Stimulated activated naive B cell treated with anti-CD40 and anti-IgM and Interleukin-4, amounts not matched to agents 10 μg/mL and 1 μg/mL and 100 μg/mL, for 72 hours (primary cell): ENCODE measurements around the gene GPATCH2L.

Experiments used
- ATAC-seq, 2 donors: fragments of 150-1000 bp; cut with Tn5 transposase; replicated peaks; 2 replicates each; pipeline ENCODE4 v1.10.0; 2021; ENCODE audit warnings: moderate library complexity in 1 of 2
- DNase-seq: peaks from one replicate; pipeline ENCODE4 v3.0.0; 2021
- H3K27ac Mint-ChIP-seq: one replicate; pipeline ENCODE4 v1.8.0; 2022; ENCODE audit warnings: mild to moderate bottlenecking, mixed read lengths
- H3K27me3 Mint-ChIP-seq, 2 donors: one replicate each; pipeline ENCODE4 v1.8.0; 2022; ENCODE audit warnings: mixed read lengths in 2 of 2
- H3K36me3 Mint-ChIP-seq, 2 donors: one replicate each; pipeline ENCODE4 v1.8.0; 2022; ENCODE audit warnings: mixed read lengths in 2 of 2, mild to moderate bottlenecking in 1 of 2
- H3K4me1 Mint-ChIP-seq, 2 donors: one replicate each; pipeline ENCODE4 v1.8.0; 2022; ENCODE audit warnings: mixed read lengths in 2 of 2, mild to moderate bottlenecking in 1 of 2
- H3K4me3 Mint-ChIP-seq, 2 donors: one replicate each; pipeline ENCODE4 v1.8.0; 2022; ENCODE audit warnings: mild to moderate bottlenecking in 2 of 2, mixed read lengths in 2 of 2, moderate library complexity in 1 of 2
- H3K9me3 Mint-ChIP-seq, 2 donors: one replicate each; pipeline ENCODE4 v1.8.0; 2022; ENCODE audit warnings: mixed read lengths in 2 of 2, mild to moderate bottlenecking in 1 of 2

Gene GPATCH2L

GRCh38 chr14:76153919-76154318 lies 2.2 kb downstream of the GPATCH2L start:
- H3K4me1 Mint-ChIP-seq, result peaks cover 35 to 60% of the 10 kb centered on the region in 2 donors
- no peak for DNase-seq
- H3K36me3 Mint-ChIP-seq, result peaks cover 26 to 59% of the 10 kb centered on the region in 2 donors
- no peak overlapping the region for H3K4me3 Mint-ChIP-seq
- H3K9me3 Mint-ChIP-seq, result no peaks in the 10 kb centered on the region
- ATAC-seq, result no peak
- H3K27me3 Mint-ChIP-seq, result no peaks in the 10 kb centered on the region
- no peak overlapping the region for H3K27ac Mint-ChIP-seq

GRCh38 chr14:76154539-76155126 lies 2.9 kb downstream of the GPATCH2L start:
- DNase-seq (no peak), ATAC-seq (no peak)
- H3K36me3 Mint-ChIP-seq, result peaks cover 33 to 66% of the 10 kb centered on the region in 2 donors
- no peaks in the 10 kb centered on the region for H3K9me3 Mint-ChIP-seq
- peak overlapping the region in 1 of 2 donors; percentile 54 for H3K4me3 Mint-ChIP-seq
- peaks cover 38 to 66% of the 10 kb centered on the region in 2 donors for H3K4me1 Mint-ChIP-seq
- no peaks in the 10 kb centered on the region for H3K27me3 Mint-ChIP-seq
- H3K27ac Mint-ChIP-seq, result peak overlapping the region; percentile 65

GRCh38 chr14:76163668-76164363 lies 12.1 kb downstream of the GPATCH2L start:
- Mint-ChIP-seq H3K27ac (no peak overlapping the region), H3K4me3 (no peak overlapping the region), H3K9me3 (peaks cover 0 to 3% of the 10 kb centered on the region in 2 donors)

GRCh38 chr14:76168531-76168930 lies 16.8 kb downstream of the GPATCH2L start:
- Mint-ChIP-seq H3K4me1 (peaks cover 2 to 29% of the 10 kb centered on the region in 2 donors), H3K27me3 (no peaks in the 10 kb centered on the region), H3K9me3 (peaks cover 0 to 3% of the 10 kb centered on the region in 2 donors), H3K27ac (no peak overlapping the region), H3K4me3 (no peak overlapping the region), H3K36me3 (peaks cover 33 to 61% of the 10 kb centered on the region in 2 donors)
- DNase-seq (no peak), ATAC-seq (peak in 1 of 2 donors; percentile 42)

More at GRCh38 chr14:76163668-76164363, 12.1 kb downstream of the GPATCH2L start:
- Mint-ChIP-seq H3K4me1 (peaks cover 9 to 47% of the 10 kb centered on the region in 2 donors), H3K27me3 (no peaks in the 10 kb centered on the region), H3K36me3 (peaks cover 44 to 55% of the 10 kb centered on the region in 2 donors)
- ATAC-seq (no peak), DNase-seq (no peak)

GRCh38 chr14:76169776-76170175 lies 18.1 kb downstream of the GPATCH2L start:
- ATAC-seq, result no peak
- peaks cover 2 to 21% of the 10 kb centered on the region in 2 donors for H3K4me1 Mint-ChIP-seq
- H3K4me3 Mint-ChIP-seq, result no peak overlapping the region
- H3K27ac Mint-ChIP-seq, result no peak overlapping the region
- H3K27me3 Mint-ChIP-seq, result no peaks in the 10 kb centered on the region
- H3K9me3 Mint-ChIP-seq, result peaks cover 0 to 3% of the 10 kb centered on the region in 2 donors
- H3K36me3 Mint-ChIP-seq, result peaks cover 30 to 55% of the 10 kb centered on the region in 2 donors
- no peak for DNase-seq

DNA sequence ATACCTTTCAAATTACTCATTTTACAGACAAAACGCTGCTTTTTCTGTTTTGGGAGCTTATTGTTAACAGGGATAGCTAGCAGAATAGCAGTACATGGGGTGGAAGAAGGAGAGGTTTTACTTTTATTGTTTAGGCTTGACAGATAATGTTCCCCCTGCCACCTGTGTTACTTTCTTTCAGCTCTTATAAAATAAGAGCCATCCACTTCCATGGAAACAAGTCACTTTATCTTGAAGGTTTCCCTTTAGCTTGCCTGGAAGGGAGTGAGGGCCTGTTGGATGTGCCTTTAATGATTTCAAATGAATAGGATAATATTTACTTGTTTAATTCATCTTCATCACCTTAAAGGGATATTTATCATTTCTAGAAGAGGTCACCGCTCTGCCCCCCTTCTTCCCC lies 23.3 kb downstream of the GPATCH2L start:
- DNase-seq, result no peak
- peaks cover 34 to 51% of the 10 kb centered on the region in 2 donors for H3K36me3 Mint-ChIP-seq

DNA sequence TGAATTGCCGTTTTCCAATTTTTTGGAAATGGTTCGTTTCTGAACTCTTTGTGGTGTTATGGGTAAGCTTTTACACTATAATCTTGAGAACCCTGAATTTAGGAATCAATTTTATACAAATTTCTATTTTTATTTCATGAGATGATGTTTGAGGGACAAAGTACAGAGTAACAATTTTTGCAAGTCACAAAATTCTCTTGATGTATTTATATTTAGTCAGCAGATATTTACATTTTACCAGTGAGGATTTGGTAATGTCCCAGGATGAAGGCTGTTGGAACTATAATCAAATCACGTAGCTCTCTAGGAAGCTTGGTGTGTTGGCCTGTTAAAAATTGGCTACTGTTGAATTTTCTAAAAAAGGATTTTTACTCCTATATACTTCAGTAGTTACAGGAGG lies 24.2 kb downstream of the GPATCH2L start:
- Mint-ChIP-seq H3K27ac (no peak overlapping the region), H3K27me3 (no peaks in the 10 kb centered on the region), H3K36me3 (peaks cover 37 to 51% of the 10 kb centered on the region in 2 donors), H3K4me1 (no peaks in the 10 kb centered on the region), H3K4me3 (no peak overlapping the region), H3K9me3 (no peaks in the 10 kb centered on the region)
- ATAC-seq, result no peak
- no peak for DNase-seq

More for the DNA sequence above, 23.3 kb downstream of the GPATCH2L start:
- Mint-ChIP-seq H3K27me3 (no peaks in the 10 kb centered on the region), H3K9me3 (no peaks in the 10 kb centered on the region), H3K4me1 (no peaks in the 10 kb centered on the region), H3K27ac (no peak overlapping the region), H3K4me3 (no peak overlapping the region)
- no peak for ATAC-seq

GRCh38 chr14:76181546-76181945 lies 29.8 kb downstream of the GPATCH2L start:
- Mint-ChIP-seq H3K4me3 (no peak overlapping the region), H3K36me3 (peaks cover 55 to 72% of the 10 kb centered on the region in 2 donors), H3K9me3 (no peaks in the 10 kb centered on the region), H3K27ac (no peak overlapping the region), H3K27me3 (no peaks in the 10 kb centered on the region), H3K4me1 (peaks cover 8 to 15% of the 10 kb centered on the region in 2 donors)
- ATAC-seq, result no peak
- DNase-seq, result no peak

DNA sequence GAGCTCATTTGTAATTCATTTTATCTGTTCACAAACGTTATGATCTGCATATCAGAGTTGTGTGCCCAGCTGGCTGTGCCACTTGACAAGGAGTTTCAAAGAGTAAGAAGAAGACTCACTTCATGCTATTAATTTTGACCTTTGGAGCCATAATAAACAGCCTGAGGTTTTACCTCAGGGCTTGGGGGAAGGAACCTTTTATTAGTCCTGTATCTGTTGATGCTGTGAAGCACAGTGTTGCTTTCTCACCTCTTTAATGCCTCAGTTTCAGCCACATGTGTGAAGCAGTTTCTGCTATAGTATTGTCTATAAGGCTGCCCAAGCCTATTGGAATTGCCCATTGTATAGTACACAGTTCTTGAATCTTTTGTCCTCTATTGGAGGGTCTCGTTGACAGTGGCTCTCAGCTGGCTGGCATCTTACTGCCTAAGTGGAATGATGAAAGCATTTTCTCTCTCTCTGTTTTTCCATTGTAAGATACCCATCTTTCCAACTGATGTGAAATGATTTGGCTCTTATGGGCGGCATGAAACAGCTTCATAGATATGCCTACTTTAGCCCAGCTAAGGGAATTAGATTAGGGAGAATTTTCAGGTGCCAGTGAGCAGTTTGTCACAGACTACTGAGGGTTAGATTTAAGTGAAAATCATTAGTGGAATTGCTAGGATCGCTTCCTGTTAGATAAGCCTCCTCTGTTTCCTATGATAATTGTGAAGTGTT lies 34.7 kb downstream of the GPATCH2L start:
- no peak for ATAC-seq
- Mint-ChIP-seq H3K9me3 (no peaks in the 10 kb centered on the region), H3K36me3 (peaks cover 48 to 63% of the 10 kb centered on the region in 2 donors), H3K27me3 (no peaks in the 10 kb centered on the region), H3K4me1 (peaks cover 20 to 41% of the 10 kb centered on the region in 2 donors), H3K27ac (no peak overlapping the region), H3K4me3 (no peak overlapping the region)
- DNase-seq, result no peak

GRCh38 chr14:76191297-76191696 lies 39.6 kb downstream of the GPATCH2L start:
- no peaks in the 10 kb centered on the region for H3K27me3 Mint-ChIP-seq
- ATAC-seq (peak in 1 of 2 donors; percentile 42), DNase-seq (no peak)
- no peaks in the 10 kb centered on the region for H3K9me3 Mint-ChIP-seq
- H3K4me3 Mint-ChIP-seq, result no peak overlapping the region
- H3K27ac Mint-ChIP-seq, result peak overlapping the region; percentile 21
- H3K4me1 Mint-ChIP-seq, result peaks cover 16 to 44% of the 10 kb centered on the region in 2 donors
- H3K36me3 Mint-ChIP-seq, result peaks cover 31 to 44% of the 10 kb centered on the region in 2 donors

DNA sequence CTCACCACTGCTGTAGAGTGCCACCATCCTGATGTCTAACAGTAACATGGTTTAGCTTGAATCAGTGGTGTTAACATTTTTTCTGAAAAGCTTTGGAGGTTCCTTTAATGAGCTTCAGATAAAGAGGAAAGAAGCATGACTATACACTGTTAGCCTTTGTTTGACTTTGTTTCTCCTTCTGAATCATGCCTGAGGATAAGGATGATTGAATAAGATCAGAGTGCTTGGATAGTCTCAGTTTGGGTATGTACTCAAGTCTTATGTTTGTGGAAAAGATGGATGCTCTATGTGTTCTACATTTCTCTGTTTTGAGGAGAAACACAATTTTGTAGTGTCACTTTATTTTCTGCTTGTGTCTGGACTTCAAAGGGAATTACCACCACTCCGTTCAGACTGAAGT lies 42.0 kb downstream of the GPATCH2L start:
- H3K27ac Mint-ChIP-seq, result no peak overlapping the region
- H3K4me1 Mint-ChIP-seq, result peaks cover 14 to 34% of the 10 kb centered on the region in 2 donors
- peaks cover 23 to 50% of the 10 kb centered on the region in 2 donors for H3K36me3 Mint-ChIP-seq
- ATAC-seq (no peak), DNase-seq (no peak)
- H3K9me3 Mint-ChIP-seq, result no peaks in the 10 kb centered on the region
- H3K4me3 Mint-ChIP-seq, result no peak overlapping the region
- no peaks in the 10 kb centered on the region for H3K27me3 Mint-ChIP-seq

- peaks cover 21 to 49% of the 10 kb centered on the region in 2 donors for H3K36me3 Mint-ChIP-seq
- ATAC-seq (peak; percentile 34 to 52), DNase-seq (no peak)
- peaks cover 12 to 28% of the 10 kb centered on the region in 2 donors for H3K4me1 Mint-ChIP-seq
- no peaks in the 10 kb centered on the region for H3K9me3 Mint-ChIP-seq
- no peak overlapping the region for H3K4me3 Mint-ChIP-seq
- no peaks in the 10 kb centered on the region for H3K27me3 Mint-ChIP-seq
- no peak overlapping the region for H3K27ac Mint-ChIP-seq
These were observed 42.6 kb downstream of the GPATCH2L start for GRCh38 chr14:76194327-76194726.

GRCh38 chr14:76195003-76195402 lies 43.3 kb downstream of the GPATCH2L start:
- no peak for ATAC-seq
- H3K27ac Mint-ChIP-seq, result no peak overlapping the region

GRCh38 chr14:76196980-76197695 lies 45.4 kb downstream of the GPATCH2L start:
- H3K36me3 Mint-ChIP-seq, result peaks cover 27 to 58% of the 10 kb centered on the region in 2 donors
- no peak overlapping the region for H3K27ac Mint-ChIP-seq

More at GRCh38 chr14:76195003-76195402, 43.3 kb downstream of the GPATCH2L start:
- Mint-ChIP-seq H3K4me1 (peaks cover 12 to 26% of the 10 kb centered on the region in 2 donors), H3K36me3 (peaks cover 25 to 53% of the 10 kb centered on the region in 2 donors), H3K27me3 (no peaks in the 10 kb centered on the region), H3K9me3 (no peaks in the 10 kb centered on the region), H3K4me3 (no peak overlapping the region)
- DNase-seq, result no peak

More at GRCh38 chr14:76196980-76197695, 45.4 kb downstream of the GPATCH2L start:
- Mint-ChIP-seq H3K4me1 (peaks cover 3 to 10% of the 10 kb centered on the region in 2 donors), H3K4me3 (no peak overlapping the region), H3K9me3 (no peaks in the 10 kb centered on the region), H3K27me3 (no peaks in the 10 kb centered on the region)
- DNase-seq, result no peak
- no peak for ATAC-seq
